Esophagus muscularis mucosa (tissue), 4 donors: Measurements from ENCODE around the gene ANKRD44.

Source experiments
- CTCF ChIP-seq, 3 experiments: fragments of 200-600 bp in 2 of 3; fragments of 450-650 bp in 1 of 3; sonication (generic) in 2 of 3; IDR thresholded peaks; one replicate each; pipeline ENCODE4 v1.5.1; 2017 to 2019; ENCODE audit warnings: antibody characterized with exemption in 3 of 3, mild to moderate bottlenecking in 2 of 3, moderate library complexity in 1 of 3
- EP300 ChIP-seq: sonication (generic); formaldehyde crosslinking; IDR thresholded peaks from one replicate; pipeline ENCODE4 v1.6.1; 2017; ENCODE audit warnings: antibody characterized with exemption
- POLR2A ChIP-seq: fragments of 450-650 bp; IDR thresholded peaks from one replicate; pipeline ENCODE4 v1.6.1; 2017; ENCODE audit warnings: antibody characterized with exemption, moderate library complexity, mild to moderate bottlenecking, low read depth

- TF ChIP-seq POLR2A: no peak
- TF ChIP-seq CTCF (IDR thresholded peaks at IDR 0.05): no peak
- TF ChIP-seq EP300: no peak
Observed at GRCh38 chr2:197034292-197034691, 276.3 kb downstream of the ANKRD44 start.
